LNCAP (cell line): ENCODE measurements around the gene CA10.

Experiments used
- CTCF ChIP-seq: fragments of 450-650 bp; IDR thresholded peaks from 2 replicates; pipeline ENCODE4 v1.5.1; 2017; ENCODE audit warnings: mild to moderate bottlenecking

Gene CA10

GRCh38 chr17:51643702-51644490, 514.6 kb downstream of the CA10 start:
- no peak for TF ChIP-seq CTCF

DNA sequence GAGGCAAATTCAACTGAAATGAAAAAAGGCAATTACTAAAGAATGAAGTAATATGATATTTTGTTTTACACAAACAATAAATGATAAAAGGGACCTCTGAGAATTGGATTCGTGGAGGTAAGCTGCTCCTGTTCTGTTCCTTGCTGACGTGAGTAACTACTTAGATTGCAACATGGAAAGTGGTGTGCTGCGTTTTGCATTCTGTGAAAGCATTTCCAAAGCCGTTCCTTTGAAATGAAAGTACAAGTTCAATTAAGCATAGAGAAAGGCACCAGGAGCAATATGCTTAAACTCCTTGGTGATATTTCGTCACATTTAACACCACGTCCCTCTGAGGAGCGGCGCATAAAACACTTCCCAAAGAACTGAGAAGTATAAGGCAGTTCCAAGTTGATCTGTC, 516.5 kb downstream of the CA10 start:
- TF ChIP-seq CTCF: no peak

- TF ChIP-seq CTCF: peak; percentile 68
Observed at GRCh38 chr17:51640108-51640622, 518.3 kb downstream of the CA10 start.

DNA sequence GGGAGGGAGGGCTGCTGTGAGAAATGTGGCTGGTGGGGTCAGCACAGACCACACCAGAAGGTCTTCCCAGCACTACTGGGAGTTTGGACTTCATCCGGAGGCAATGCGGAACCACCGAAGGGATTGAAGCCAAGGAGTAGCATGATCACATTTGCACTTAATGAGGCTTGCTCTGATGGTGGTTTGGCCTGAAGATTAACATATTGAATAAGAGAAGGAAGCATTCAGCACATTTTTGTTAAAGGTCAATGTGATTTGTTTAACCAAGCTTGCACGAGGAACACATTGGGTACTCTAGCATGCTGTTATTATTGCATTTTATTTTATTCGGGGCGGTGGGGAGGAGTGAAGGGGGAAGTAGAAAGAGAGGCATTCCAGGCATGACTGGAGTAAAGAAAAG, 519.5 kb downstream of the CA10 start:
- TF ChIP-seq CTCF: no peak

- TF ChIP-seq CTCF: no peak
Observed at GRCh38 chr17:51636291-51636690, 522.2 kb downstream of the CA10 start.

DNA sequence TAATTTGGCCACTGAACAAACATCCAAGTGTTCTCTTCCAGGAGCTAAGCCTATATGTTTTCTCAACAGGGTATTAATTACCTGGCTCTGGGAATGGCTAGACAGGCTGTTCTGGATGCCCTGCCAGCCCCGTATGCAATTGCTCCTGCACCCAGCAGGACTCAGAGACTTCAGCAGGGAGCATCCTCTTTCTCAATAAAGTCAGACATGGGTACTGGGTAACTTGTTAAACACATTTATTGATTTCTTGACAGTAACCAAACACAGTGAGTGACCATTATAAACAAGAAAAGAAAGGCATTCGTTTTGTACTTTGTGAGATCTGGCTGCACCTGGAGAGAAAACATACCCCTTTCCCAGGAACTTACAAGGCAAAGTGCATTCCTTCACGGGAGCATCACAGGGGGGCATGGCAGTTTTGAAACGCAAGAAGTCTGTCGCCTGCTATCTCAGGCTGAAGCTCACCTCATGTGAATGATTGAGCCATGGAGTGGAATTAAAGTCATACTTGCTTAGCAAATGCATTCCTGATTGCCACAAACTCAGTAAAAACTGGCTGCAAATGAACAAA, 528.3 kb downstream of the CA10 start:
- no peak for TF ChIP-seq CTCF

GRCh38 chr17:51629232-51629631, 529.3 kb downstream of the CA10 start:
- TF ChIP-seq CTCF: no peak
